ENCODE measurements around the gene SCNN1B. TPM values are rescaled to one million over a fixed set of nuclear protein-coding genes. Genes with fewer than 3 reads are reported as not detected.

Gene SCNN1B
- total RNA-seq, 1 donor from 2014 or later = 16.1 TPM

DNA sequence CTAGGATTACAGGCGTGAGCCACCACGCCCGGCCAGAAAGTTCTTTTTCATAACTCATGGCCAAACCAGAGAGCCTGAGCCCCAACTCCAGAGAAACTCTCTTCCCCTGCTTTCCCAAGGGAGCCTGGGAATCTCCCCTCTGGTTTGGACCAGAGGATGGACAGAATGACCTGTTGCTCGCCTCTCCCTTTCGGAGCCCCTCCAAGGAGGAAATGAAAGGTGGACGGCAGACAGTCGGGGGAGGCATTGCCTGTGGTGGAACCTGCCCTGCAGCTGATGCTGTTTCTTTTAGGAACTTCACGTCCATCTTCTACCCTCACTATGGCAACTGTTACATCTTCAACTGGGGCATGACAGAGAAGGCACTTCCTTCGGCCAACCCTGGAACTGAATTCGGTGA, 65.5 kb downstream of the SCNN1B start:
- TF ChIP-seq, protein P1, sequence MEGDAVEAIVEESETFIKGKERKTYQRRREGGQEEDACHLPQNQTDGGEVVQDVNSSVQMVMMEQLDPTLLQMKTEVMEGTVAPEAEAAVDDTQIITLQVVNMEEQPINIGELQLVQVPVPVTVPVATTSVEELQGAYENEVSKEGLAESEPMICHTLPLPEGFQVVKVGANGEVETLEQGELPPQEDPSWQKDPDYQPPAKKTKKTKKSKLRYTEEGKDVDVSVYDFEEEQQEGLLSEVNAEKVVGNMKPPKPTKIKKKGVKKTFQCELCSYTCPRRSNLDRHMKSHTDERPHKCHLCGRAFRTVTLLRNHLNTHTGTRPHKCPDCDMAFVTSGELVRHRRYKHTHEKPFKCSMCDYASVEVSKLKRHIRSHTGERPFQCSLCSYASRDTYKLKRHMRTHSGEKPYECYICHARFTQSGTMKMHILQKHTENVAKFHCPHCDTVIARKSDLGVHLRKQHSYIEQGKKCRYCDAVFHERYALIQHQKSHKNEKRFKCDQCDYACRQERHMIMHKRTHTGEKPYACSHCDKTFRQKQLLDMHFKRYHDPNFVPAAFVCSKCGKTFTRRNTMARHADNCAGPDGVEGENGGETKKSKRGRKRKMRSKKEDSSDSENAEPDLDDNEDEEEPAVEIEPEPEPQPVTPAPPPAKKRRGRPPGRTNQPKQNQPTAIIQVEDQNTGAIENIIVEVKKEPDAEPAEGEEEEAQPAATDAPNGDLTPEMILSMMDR (IDR thresholded peaks at IDR 0.05) = no peak
- Histone ChIP-seq H3K4me1 (no peaks in the 10 kb centered on the region), H3K27me3 (no peaks in the 10 kb centered on the region), H3K9me3 (no peaks in the 10 kb centered on the region), H3K36me3 (no peaks in the 10 kb centered on the region), H3K4me3 (no peak overlapping the region), H3K27ac (no peak overlapping the region)
- DNase-seq (ENCODE audit: low spot score in 2 of 2) = no peak
- intact Hi-C loops (cut with DNase I) = no loop called here

DNA sequence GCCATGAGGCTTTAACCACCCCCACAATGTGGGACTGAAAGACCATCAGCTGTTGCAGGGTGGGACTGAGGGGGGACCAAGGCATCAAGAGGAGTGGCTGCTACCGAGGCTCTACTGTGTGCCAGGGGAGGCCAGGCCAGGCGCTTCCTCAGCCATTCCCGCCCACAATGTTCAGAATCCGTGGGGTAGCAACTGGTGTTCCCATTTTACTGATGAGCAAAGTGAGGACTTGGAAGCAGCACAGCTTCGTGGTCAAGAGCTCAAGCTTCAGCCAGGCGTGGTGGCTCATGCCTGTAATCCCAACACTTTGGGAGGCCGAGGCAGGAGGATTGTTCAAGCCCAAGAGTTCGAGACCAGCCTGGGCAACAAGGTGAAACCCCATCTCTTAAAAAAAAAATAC, 65.9 kb downstream of the SCNN1B start:
- Histone ChIP-seq H3K36me3 (no peaks in the 10 kb centered on the region), H3K27me3 (no peaks in the 10 kb centered on the region), H3K9me3 (no peaks in the 10 kb centered on the region), H3K4me1 (no peaks in the 10 kb centered on the region), H3K27ac (no peak overlapping the region), H3K4me3 (no peak overlapping the region)
- intact Hi-C loops (cut with DNase I) = no loop called here
- TF ChIP-seq, protein P1 (IDR thresholded peaks at IDR 0.05) = no peak
- DNase-seq (ENCODE audit: low spot score in 2 of 2) = no peak

DNA sequence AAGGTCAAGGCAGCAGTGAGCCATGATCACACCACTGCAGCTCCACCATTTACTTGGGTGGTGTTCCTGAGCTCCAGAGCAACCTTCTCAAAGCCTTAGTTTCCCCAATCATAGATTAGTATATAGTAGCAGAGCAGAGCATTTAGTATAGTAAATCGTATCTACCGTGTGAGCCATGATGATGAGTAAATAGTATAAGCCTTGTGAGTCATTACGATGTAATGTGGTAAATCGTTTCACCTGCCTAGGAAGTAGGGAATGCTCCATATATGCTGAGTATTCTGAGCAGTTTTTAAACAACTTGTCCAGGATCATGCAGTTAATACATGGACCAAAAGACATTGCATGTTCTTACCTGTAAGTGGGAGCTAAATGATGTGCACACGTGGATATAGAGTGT, 66.4 kb downstream of the SCNN1B start:
- Histone ChIP-seq H3K9me3 (no peaks in the 10 kb centered on the region), H3K4me1 (no peaks in the 10 kb centered on the region), H3K27ac (no peak overlapping the region), H3K27me3 (no peaks in the 10 kb centered on the region), H3K36me3 (no peaks in the 10 kb centered on the region), H3K4me3 (no peak overlapping the region)
- no peak for DNase-seq (ENCODE audit: low spot score in 2 of 2)
- TF ChIP-seq, protein P1 (IDR thresholded peaks at IDR 0.05) = no peak
- intact Hi-C loops (cut with DNase I) = no loop called here

GRCh38 chr16:23369416-23369815, 67.3 kb downstream of the SCNN1B start:
- DNase-seq (ENCODE audit: low spot score in 2 of 2) = no peak
- TF ChIP-seq, protein P1 (IDR thresholded peaks at IDR 0.05) = no peak
- Histone ChIP-seq H3K27me3 (no peaks in the 10 kb centered on the region), H3K36me3 (no peaks in the 10 kb centered on the region), H3K9me3 (no peaks in the 10 kb centered on the region), H3K4me1 (no peaks in the 10 kb centered on the region), H3K4me3 (no peak overlapping the region), H3K27ac (no peak overlapping the region)
- intact Hi-C loops (cut with DNase I) = no loop called here

- no peak overlapping the region for H3K27ac ChIP-seq
- DNase-seq (ENCODE audit: low spot score in 2 of 2) = no peak
- H3K36me3 ChIP-seq = no peaks in the 10 kb centered on the region
- no peaks in the 10 kb centered on the region for H3K4me1 ChIP-seq
- no peak overlapping the region for H3K4me3 ChIP-seq
- intact Hi-C loops (cut with DNase I) = no loop called here
- TF ChIP-seq, protein P1 (IDR thresholded peaks at IDR 0.05) = no peak
- H3K27me3 ChIP-seq = no peaks in the 10 kb centered on the region
- no peaks in the 10 kb centered on the region for H3K9me3 ChIP-seq
Observed at GRCh38 chr16:23371368-23371767, 69.3 kb downstream of the SCNN1B start.
